Measurements from ENCODE around the gene GPR149. TPM values are rescaled to one million over a fixed set of nuclear protein-coding genes. Genes with fewer than 3 reads are reported as not detected.

GPR149 gene
- not detected in 5 replicates for total RNA-seq (2022; extraction: Qiagen RNA extraction; ENCODE audit: low read depth)

GRCh38 chr3:154430014-154430413 lies at the start of gene GPR149:
TSS of gene GPR149 (minus strand) at chr3:154430190. CDS start at chr3:154429615, 575 bp downstream.

GRCh38 chr3:154323891-154324738 lies 105.9 kb downstream of the GPR149 start, which contains the start of gene DHX36:
TSS of gene DHX36 (minus strand) at chr3:154324487. CDS start at chr3:154324416, 71 bp downstream.

Other genes with a start within 250 kb of the GPR149 start
- 59.3 to 76.6 TPM (median 63.4 TPM) in 5 replicates for gene DHX36, start 105.7 kb downstream of the GPR149 start, total RNA-seq (2022; extraction: Qiagen RNA extraction; ENCODE audit: low read depth)

All from A549 treated with CpdA at 1 μM for 4 hours (cell line).